GM11168 (cell line): ENCODE measurements around the gene DPEP2NB.
"Not testable (repeated sequence)": the region's sequence is repeated elsewhere in the genome, so short reads cannot be mapped to it uniquely, and the experiment has no call there.

Experiments used
- in situ Hi-C: fragments of 300-500 bp; cut with MboI; formaldehyde crosslinking; loops from one replicate; pipeline ENCODE4 v1.12.0; 2022; ENCODE audit warnings: low sequenced_read_pairs; ENCODE audit not compliant: unreplicated experiment

Gene DPEP2NB

DNA sequence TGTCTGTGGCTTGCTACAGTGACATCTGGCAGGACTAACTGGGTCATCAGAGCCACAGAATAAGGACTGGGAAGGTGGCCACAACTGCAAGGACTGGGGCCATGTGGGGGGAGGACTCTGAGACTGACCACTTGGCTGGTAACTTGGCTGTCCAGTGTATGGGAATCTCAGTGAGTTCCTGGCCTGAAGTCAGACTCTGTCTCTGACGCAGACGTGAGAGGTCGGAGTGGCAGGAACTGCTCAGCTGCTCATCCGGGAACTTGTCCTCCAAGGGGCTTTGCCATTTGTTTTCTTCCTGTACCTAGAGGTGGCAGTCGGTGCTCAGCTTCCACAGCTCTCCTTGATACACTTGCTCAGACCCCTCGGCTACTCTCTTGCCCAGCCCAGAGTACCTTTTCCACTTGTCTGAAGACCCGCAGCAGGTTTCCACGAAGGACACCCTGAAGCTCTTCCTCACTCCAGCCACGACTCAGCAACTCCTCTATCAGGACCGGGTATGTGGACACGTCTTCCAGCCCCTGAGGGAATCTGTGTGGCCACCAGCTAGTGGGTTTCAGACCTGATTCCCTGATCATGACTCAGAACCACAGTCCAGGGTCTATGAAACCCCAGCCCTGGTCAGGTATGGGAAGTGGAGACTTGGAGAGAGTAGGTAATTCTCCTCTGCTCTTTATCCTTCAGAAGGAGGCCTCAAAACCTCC, 28.1 kb downstream of the DPEP2NB start:
- in situ Hi-C loops = no loop called here

DNA sequence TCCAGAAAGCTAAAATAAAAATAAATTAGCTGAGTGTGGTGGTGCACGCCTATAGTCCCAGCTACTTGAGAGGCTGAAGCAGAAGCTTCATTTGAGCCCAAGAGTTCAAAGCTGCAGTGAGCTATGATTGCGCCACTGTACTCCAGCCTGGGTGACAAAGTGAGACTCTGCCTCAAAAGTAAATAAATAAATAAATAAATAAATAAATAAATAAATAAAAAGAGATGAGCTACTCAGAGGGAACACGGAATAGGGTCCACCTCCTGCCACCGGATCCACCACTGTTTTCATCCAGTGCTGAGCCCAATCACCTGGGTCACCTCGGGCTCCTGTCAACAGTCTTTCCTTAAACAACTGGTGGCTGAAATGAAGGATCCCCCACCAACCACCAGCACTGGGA, 28.8 kb downstream of the DPEP2NB start:
- in situ Hi-C loops = no loop called here

DNA sequence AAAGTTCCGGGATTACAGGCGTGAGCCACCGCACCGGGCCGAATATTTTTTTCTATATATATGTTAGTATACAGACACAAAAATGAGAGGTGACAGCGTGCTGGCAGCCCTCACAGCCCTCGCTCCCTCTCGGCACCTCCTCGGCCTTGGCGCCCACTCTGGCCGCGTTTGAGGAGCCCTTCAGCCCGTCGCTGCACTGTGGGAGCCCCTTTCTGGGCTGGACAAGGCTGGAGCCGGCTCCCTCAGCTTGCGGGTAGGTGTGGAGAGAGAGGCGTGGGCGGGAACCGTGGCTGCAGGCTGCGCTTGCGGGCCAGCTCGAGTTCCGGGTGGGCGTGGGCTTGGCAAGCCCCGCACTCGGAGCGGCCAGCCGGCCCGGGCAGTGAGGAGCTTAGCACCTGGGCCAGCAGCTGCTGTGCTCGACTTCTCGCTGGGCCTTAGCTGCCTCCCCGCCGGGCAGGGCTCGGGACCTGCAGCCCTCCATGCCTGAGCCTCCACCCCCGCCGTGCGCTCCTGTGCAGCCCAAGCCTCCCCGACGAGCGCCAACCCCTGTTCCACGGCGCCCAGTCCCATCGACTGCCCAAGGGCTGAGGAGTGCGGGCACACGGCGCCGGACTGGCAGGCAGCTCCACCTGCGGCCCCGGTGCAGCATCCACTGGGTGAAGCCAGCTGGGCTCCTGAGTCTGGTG, 33.6 kb downstream of the DPEP2NB start:
- in situ Hi-C loops = no loop called here

DNA sequence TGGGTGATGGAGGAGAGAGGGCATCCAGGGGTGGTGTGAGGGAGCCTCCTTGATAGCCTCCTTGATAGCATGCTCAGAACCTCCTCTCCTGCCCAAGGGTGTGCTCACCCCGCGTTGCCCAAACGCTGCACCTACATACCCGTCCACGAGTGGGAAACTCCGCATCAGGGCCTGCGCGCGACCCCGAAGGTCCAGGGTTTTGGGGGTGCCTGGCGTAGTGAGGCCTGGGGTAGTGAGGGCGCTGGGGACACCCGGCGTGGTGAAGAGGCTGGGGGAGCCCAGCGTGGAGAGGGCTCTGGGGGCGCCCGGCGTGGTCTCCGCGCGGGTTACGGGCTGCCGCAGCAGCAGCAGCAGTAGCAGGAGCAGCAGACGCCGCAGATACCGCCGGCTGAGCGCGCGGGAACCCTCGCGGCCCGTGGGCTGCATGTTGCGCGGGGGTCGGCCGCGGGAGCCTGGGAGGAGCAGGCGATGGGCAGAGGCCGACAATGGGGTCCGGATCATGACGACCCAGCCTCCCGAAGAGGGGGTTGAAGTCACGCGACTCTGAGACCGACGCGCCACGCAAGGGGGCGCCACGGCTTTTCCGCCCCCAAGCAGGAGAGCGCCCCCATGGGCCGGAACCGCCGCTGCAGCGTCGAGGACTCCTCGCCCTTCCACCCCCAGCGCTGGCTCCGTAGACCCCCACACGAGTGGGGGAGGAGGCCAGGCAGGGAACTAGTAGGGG, 35.6 kb downstream of the DPEP2NB start, which contains the start of gene DPEP3:
Gene DPEP3 (minus strand): TSS at position 545 of the 724 bp plus-strand sequence. CDS start 119 bp downstream, at position 426.
- in situ Hi-C loops = no loop called here

DNA sequence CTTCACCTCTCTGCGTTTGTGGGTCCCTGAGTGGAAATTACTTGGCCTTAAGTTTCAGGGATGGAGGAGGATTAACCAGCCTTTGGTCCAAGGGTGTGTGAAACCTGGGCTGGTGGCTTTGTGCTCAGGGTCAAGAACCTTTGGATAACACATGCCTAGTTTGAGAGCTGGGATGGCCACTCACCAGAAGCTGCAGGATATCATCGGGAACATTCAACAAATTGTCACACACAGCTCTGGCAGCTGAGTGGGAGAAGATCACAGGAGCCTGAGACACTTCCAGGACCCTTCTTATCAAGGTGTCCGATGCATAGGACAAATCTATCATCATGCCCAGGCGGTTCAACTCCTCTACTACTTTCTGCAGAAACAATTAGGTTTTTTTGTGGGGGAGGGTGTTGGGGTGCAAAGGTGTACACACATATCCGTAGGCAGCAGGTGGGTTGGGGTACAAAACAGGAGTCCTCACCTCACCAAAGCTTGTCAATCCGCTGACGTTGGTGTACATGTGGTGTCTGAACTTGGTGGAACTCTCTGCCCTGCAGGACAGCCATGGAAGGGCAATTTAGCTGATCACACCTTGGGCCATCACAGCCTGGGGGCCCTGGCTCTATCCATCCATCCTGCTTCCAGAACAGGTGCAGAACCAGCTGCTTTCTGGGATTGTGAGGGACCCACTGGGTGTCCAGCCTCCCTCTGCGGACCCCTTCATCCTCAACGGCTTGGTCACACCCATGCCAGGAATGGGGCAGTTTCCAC, 38.1 kb downstream of the DPEP2NB start:
- in situ Hi-C loops = no loop called here

DNA sequence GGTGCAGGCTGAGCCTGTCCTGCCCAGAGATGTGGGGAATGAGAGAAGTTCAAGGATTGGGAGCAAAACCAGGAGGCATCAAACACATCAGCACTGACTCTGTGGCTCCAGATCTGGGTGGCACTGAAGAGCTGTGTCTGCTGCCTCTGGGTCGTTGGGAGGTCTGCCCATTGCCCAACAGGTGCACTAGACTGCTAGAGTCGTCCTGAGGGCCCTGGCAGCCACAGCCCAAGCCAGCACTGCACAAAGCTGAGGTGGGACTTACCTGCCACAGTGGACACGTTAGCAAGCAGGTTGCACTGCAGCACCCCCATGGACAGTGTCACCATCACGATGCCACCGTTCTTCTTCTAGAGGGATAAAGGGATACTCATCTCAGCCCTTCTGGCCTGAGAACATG, 38.7 kb downstream of the DPEP2NB start:
- in situ Hi-C loops = no loop called here

DNA sequence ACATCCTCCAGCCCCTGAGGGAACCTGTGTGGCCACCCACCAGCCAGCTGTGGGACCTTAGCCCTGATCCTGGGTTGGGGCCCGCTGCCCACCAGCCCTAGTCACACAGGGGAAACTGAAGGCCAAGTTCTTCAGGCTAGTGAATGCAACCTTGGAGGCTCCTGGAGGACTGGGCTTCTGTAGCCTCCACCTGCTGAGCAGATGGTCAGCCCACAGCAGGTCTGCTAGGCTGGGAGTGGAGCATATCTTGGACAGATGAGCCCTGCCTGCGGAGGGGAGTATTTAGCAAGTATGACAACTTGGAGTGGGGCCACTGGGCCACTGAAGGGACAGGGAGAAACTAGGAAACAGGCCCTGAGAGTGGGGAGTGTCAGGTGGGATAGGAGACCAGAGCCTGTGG, 39.5 kb downstream of the DPEP2NB start:
- in situ Hi-C loops = no loop called here

DNA sequence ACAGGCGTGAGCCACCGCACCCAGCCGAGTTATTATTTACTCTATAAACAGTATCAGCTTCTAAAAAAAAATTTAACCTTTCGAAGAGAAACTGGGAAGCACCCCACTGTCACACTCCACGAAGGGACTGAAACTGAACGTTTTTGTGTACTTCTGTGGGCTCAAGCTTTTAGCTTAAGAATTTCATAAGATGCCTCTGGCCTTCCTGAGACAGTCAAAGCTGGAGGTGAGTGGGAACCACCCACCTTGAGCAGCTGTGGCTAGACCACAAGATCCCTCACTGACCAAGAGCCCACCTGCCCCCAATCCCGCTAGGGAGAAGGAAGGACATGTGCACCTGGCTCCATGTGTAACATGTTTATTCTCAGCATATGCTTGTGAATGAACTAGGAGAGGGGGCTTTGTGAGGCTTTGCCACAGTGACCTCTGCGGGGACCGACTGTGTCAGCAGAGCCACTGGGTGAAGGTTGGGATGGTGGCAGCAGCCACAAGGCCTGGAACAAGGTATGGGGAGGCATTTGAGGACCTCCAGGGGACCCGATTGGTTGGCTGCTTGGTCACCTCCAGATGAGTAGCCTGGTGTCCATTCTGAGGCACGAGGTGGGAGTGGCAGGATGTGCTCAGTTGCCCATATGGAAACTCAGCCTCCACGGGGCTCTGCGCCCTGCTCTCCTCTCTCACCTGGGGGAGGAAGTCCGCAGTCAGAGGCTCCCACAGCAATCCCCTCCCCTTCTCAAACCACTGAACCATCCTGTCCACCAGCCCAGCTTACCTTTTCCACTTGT, 40.2 kb downstream of the DPEP2NB start:
- in situ Hi-C loops = no loop called here

DNA sequence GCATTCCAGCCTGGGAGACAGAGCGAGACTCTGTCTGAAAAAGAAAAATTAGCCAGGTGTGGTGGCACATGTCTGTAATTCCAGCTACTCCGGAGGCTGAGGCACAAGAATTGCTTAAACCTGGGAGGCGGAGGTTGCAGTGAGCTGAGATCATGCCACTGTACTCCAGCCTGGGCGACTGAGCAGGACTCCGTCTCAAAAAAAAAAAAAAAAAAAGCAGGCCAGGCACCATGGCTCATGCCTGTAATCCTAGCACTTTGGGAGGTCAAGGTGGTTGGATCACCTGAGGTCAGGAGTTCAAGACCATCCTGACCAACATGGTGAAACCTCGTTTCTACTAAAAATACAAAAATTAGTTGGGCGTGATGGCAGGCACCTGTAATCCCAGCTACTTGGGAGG, 43.4 kb downstream of the DPEP2NB start:
- in situ Hi-C loops = not testable (repeated sequence)

DNA sequence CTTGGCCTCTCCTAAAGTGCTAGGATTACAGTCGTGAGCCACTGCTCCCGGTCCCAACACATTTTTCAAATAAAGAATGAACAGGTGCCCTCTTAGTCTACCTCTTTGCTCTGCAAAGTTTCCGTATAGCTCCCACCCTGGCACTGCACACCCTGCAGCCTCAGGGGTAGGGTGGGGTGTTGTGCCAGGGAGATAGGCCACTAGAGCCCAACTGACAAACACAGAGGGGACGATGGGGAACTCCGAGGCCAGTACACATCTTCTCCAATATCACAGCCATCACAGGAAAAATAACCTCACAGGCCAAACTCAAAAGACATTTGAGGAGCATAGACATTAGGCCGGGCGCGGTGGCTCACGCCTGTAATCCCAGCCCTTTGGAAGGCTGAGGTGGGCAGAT, 44.6 kb downstream of the DPEP2NB start:
- in situ Hi-C loops = no loop called here

DNA sequence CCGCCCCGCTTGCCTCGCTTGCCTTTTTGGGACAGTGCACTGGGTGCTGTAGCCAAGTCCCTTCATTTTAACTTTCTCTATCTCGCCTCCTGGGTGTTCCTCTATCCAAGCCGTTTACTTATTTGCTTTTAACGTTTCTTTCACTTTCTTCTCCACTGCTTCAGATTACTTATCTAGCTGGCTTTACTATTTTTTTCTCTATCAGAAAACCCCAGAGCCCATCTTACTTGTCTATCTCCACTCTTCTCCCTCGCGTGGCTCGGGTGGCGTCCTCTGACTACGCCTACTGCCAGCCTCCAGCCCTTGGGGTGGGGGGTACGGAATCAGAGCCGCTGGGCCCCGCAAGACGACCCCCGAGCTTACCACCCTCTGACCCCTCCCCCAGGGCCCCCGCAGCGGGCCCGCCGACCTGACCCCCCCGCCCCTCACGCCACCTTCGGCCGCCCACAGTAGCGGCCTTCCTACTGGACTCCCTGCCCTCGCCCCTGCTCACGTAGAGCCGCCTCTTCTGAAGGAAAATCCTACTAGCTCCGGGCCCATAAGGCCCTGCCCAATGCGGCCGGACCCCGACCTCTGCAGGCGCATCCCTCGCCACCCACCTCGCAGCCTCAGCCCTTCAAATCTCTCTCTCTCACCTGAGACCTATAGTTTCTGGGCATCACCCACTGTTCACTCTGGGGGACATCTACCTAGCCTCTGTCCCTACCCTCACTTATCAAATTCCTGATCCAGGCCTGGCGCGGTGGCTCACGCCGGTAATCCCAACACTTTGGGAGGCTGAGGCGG, 46.3 kb downstream of the DPEP2NB start:
- in situ Hi-C loops = no loop called here

DNA sequence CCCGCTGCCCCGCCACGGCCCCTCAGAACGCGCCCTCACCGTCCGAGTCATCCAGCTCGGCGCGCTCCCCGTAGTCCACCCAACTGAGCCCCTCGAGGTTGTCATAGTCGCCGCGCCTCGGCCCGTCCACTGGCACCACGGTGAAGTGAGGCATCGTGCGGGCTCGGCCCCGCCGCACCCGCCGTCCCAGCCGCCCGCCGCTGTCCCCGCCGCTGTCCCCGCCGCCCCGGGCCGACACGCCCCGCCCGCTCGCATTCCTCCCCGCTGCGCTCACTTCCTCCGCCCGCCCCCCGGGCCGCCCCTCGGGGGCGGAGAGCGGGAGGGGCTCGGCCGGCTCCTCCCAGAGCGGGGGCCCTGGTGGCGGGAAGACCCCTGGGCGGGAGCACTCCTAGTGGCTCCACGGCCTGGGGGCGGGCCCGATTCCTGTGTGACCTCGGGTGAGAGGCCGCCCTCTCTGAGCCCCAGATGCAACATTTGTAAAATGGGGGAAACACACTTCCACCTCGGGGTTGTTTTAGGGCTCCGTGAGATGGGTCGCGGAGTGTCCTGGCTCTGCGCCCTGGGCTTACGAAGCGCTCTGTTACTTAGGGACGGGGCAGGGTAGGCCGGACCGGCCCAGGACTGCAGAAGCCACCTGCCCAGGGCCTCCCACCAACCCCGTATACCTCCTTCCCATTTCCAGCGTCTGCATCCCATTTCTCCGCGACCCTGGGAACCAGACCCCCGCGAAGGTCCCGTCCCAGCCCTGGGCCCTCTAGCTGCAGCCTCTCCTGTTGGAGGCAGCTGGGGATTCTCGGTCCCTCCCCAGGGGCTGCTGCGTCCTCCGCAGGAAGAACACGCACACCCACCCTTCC, 47.1 kb downstream of the DPEP2NB start, which contains the start of gene SLC12A4:
Gene SLC12A4 (minus strand): TSS at position 238 of the 854 bp plus-strand sequence. CDS start 84 bp downstream, at position 154.
- in situ Hi-C loops = no loop called here

DNA sequence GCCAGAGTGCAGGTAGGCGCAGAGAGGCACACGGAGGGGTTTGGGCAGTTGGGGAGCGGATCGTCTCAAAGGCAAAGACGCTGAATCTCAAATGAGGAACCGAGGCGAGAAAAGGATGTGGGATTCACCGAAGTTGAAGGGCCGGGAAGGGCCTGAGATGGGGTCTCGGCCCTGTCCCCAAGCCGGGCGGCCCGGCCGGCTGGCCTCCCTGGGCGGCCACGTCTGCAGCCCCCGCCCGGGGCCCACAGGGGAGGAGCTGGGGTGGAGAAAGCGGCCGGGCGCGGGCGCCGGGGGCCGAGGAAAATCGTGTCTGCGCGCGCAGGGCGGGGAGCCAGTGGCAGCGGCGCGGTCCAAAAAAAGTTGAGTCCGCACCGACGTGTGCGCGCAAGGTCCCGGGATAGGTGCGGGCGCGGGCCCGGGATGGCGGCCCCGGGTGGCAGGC, 47.7 kb downstream of the DPEP2NB start:
- in situ Hi-C loops = no loop called here

DNA sequence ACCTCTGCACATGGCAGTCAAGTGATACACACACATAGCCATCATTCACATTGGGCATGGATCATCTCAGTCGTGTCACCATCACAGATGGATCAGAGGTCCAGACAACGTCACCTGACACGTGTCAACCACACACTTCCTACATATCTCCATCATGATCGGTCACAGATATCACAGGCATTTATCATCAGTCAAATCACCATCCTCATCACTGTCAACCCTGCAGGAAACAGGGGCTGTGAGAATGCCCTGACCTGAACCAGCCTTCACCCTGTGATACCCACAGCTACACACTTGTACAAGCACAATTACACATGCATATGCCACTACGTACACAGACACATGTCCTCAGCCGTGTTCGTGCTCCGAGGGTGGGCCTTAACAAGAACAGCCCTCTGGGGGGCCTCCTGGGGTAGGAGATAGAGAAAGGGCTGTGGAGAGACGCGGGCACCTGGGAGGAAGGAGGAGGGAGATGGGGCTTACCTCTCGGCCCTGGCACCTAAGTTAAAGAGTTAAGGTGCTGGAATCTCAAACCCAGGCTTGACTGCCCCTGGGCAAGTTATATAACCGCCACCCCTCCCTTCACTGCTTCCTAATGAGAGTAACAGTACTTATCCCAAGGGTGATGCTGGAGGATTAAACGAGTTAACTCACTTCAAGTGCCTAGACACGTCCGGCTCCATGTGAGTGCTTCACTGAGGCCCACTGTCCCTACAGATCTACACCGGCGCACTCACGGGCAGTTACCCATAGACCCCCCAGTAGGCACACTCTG, 48.3 kb downstream of the DPEP2NB start:
- in situ Hi-C loops = no loop called here

DNA sequence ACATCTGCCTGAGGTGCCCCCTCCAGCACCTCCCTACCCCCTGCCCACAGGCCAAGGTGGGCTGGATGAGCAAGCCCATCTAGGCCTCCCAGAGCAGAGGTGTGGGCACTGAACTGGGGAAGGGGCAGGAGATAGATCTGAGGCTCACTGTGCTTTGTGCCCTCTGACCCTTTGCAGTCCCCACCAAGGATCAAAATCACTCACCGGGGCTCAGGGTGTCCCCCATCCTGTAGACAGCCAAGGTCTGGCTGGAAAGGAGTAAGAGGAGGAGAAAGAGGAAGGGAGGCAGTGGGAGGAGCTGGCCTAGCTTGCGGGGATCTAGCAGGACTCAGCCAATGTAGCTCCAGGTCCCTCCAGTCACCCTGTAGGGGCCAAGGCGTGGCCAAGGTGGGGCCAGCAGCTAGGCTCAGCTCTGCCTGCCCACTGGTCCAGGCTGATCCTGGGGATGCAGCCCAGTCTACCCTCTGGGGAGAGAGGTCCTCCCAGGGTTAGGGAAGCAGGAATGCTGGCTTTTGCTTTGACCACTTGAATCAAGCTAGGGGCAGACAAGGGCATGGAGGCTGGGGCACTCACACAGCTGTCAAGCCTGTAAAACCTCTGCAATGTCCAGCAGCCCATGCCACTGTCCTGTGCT, 49.0 kb downstream of the DPEP2NB start:
- in situ Hi-C loops = no loop called here

DNA sequence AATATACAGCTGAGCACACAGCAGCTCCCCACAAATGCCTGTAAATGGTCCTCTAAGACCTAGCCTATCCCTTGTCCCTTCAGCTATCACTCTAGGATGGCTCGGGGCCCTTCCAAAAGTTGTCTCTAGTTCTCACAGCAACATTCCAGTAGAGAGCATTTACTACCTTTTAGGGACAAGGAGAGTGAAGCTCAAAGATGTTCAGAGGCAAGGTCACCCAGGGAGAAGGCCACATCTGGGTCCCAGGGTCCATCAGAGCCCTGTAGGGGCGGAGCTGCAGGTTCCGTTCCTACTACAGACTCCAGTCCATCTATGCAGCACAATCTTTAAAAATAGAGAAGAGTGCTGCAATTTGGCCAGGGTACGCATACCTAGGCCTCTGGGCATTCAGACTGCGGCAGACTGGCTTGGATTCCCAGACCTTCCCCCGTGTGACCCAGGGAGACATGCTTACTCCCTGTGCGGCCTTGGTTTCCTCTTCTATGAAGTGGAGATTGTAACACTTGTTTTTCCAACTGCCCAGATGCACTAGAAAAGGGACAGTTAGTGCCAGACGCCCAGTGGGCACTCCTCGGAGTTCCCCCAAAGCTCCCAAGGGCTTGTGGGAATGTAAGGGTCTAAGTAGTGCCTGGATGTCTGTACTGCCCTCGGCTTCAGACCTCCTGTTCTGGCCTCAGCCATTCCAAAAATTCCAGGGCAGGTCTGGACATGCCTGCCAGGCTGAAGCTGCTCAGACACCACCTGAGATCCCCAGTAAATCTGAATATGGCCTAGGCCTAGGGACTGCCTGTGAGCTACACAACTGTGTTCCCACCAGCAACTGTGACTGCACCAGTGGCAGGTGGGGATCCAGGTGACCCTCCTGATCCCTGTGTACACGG, 49.8 kb downstream of the DPEP2NB start:
- in situ Hi-C loops = no loop called here
